Stimulated activated naive CD8-positive, alpha-beta T cell treated with anti-CD3 and anti-CD28 coated beads, Interleukin-15, Interleukin-2, amounts not matched to agents 100 ng/mL and 50 ng/mL, for 24 hours (primary cell): ENCODE results near the gene CIB4.

Experiments used
- H3K27ac Mint-ChIP-seq: one replicate; pipeline ENCODE4 v1.8.0; 2021; ENCODE audit warnings: mild to moderate bottlenecking, mixed read lengths
- H3K27me3 Mint-ChIP-seq: one replicate; pipeline ENCODE4 v1.8.0; 2021; ENCODE audit warnings: mixed read lengths
- H3K36me3 Mint-ChIP-seq: one replicate; pipeline ENCODE4 v1.8.0; 2021; ENCODE audit warnings: low read depth, mixed read lengths
- H3K4me1 Mint-ChIP-seq: one replicate; pipeline ENCODE4 v1.8.0; 2021; ENCODE audit warnings: low read depth, mixed read lengths
- H3K4me3 Mint-ChIP-seq: one replicate; pipeline ENCODE4 v1.8.0; 2021; ENCODE audit warnings: mild to moderate bottlenecking, mixed read lengths
- H3K9me3 Mint-ChIP-seq: one replicate; pipeline ENCODE4 v1.8.0; 2021; ENCODE audit warnings: mixed read lengths

The CIB4 gene

DNA sequence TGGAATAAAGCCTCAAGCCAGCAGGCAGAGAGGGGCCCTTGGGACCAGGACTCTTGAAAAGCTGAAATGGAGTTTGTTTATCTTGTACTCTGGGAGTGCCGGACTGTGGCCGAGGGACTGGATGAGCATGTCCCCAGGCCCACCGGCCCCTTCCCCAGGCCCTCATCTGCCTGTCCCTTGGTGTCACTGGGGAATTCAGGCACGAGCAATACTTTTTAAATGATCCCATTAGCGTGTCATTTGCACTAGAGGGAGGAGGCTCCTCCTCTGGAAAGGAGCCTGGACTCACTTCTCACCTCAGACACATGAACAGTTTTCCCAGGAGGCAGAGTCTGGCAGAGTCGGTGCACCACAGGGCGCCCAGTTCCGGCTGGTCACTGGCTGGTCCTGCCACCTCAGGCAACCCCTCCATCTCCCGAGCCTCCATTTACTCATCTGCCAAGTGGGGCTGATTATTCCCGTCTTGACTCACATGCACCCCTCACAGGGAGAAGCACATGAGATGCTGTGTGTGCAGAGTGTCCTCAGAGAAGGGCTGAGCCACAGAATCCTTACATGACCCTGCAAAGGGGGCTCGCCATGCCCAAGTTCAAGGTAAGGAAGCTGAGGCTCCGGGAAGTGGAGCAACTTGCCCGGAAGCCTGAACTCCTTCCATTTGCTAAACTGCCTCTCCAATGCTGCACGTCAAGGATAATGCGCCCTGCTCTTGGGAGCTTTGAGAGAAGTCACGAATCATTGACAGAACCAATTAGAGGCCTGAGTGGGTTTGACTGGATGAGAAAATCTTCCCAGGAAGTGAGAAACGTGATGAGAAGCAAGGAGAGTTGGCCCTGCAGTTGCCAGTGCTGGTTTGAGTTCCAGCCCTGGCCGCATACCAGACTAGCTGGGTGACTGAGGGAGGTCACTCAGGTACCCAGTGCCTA lies 26.7 kb downstream of the CIB4 start:
- H3K4me3 Mint-ChIP-seq: no peak overlapping the region
- peaks cover 10% of the 10 kb centered on the region for H3K27me3 Mint-ChIP-seq
- H3K36me3 Mint-ChIP-seq: no peaks in the 10 kb centered on the region
- peaks cover 11% of the 10 kb centered on the region for H3K4me1 Mint-ChIP-seq
- H3K9me3 Mint-ChIP-seq: no peaks in the 10 kb centered on the region
- H3K27ac Mint-ChIP-seq: no peak overlapping the region

DNA sequence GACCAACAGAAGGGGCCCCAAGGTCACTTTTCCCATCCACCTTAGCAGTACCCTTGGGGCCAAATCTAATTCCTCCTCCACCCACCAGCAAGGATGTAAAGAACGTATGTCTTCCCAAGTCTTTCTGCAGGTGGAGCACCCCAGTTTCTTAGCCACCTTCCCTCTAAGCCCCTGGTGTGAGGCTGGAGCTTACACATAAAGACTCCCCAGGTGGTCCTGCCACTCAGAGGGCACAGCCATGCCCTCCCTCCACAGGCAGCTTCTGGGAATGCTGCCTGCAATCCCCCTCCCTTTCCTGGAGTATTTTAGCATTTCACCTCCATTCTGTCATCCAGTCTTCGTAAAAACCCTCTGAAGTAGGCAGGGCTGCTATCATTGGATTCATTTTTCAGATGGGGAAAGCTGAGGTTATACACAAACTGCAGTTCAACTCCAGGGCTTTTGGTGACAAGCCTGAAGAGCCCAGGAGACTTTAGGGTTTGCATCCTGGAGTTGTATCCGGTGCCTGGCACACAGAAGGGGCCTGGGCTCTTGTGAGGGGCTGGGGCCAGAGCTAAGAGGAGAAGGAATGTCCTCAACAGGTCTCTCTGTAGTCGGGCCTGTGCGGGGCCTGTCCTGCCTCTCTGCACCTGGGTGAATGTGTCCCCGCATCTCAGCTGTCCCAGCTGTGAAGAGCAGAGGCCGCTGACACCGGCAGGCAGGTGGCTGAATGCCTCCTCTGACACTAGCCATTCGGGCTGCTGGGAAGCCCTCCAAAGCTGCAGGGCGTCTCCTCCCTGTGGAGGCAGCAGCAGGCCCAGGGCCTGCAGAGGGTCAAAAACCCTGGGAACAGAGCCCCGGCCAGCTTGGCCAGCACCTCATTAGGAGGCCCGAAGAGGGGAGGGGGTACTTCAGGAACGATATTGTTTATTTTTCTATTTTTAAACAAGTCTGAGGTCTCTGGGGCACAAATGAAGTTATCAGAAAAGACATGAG lies 27.6 kb downstream of the CIB4 start:
- Mint-ChIP-seq H3K27me3 (peaks cover 10% of the 10 kb centered on the region), H3K9me3 (no peaks in the 10 kb centered on the region), H3K4me1 (peaks cover 20% of the 10 kb centered on the region), H3K27ac (no peak overlapping the region), H3K36me3 (no peaks in the 10 kb centered on the region), H3K4me3 (no peak overlapping the region)

DNA sequence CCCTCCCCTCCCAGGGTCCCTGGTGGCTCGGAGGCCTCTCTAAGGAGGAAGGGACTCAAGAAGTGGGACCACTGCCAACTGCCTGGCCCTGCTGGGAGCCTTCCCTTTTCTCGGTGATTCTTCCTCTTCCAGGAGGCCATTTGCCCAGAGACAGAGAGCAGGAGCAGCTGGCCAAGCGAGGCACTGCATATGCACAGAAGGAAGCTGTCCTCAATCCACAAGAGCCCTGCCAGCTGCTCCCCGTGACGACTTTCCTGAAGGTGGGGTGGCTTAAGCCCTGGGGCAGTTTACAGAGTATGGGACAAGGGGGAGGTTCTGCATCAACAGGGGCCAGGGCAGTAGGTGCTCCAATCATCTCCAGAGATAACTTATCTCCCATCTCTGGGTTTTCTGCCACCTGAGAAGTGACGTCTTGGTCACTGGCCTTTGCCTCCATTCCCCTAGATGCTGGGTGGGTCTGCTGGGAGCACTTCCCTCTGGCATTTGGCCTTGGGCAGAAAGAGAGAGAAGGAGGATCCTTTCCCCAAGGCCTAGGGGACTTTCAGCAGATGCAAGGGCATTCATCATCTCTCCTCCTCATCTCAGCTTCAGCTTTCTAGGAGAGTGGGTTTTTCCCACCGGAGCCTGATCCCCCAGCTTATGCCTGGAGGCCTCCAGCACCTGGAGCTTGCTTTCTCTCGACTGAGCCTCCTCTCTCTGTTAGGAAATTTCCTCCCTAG lies 28.5 kb downstream of the CIB4 start:
- H3K27ac Mint-ChIP-seq: no peak overlapping the region
- H3K9me3 Mint-ChIP-seq: no peaks in the 10 kb centered on the region
- H3K27me3 Mint-ChIP-seq: peaks cover 10% of the 10 kb centered on the region
- H3K36me3 Mint-ChIP-seq: no peaks in the 10 kb centered on the region
- no peak overlapping the region for H3K4me3 Mint-ChIP-seq
- peaks cover 26% of the 10 kb centered on the region for H3K4me1 Mint-ChIP-seq

GRCh38 chr2:26612034-26612433 lies 29.1 kb downstream of the CIB4 start:
- no peak overlapping the region for H3K4me3 Mint-ChIP-seq
- H3K9me3 Mint-ChIP-seq: no peaks in the 10 kb centered on the region
- peaks cover 6% of the 10 kb centered on the region for H3K27me3 Mint-ChIP-seq
- H3K27ac Mint-ChIP-seq: no peak overlapping the region
- H3K36me3 Mint-ChIP-seq: no peaks in the 10 kb centered on the region
- peaks cover 26% of the 10 kb centered on the region for H3K4me1 Mint-ChIP-seq

GRCh38 chr2:26610504-26611335 lies 30.4 kb downstream of the CIB4 start:
- no peaks in the 10 kb centered on the region for H3K9me3 Mint-ChIP-seq
- H3K36me3 Mint-ChIP-seq: no peaks in the 10 kb centered on the region
- H3K4me3 Mint-ChIP-seq: no peak overlapping the region
- no peaks in the 10 kb centered on the region for H3K27me3 Mint-ChIP-seq
- H3K27ac Mint-ChIP-seq: no peak overlapping the region
- H3K4me1 Mint-ChIP-seq: peaks cover 26% of the 10 kb centered on the region

GRCh38 chr2:26609839-26610277 lies 31.3 kb downstream of the CIB4 start:
- H3K27ac Mint-ChIP-seq: no peak overlapping the region
- H3K27me3 Mint-ChIP-seq: peaks cover 3% of the 10 kb centered on the region
- H3K4me1 Mint-ChIP-seq: peaks cover 26% of the 10 kb centered on the region
- no peaks in the 10 kb centered on the region for H3K9me3 Mint-ChIP-seq
- no peaks in the 10 kb centered on the region for H3K36me3 Mint-ChIP-seq
- no peak overlapping the region for H3K4me3 Mint-ChIP-seq

- Mint-ChIP-seq H3K27me3 (peaks cover 10% of the 10 kb centered on the region), H3K4me3 (no peak overlapping the region), H3K9me3 (no peaks in the 10 kb centered on the region), H3K27ac (no peak overlapping the region), H3K36me3 (no peaks in the 10 kb centered on the region), H3K4me1 (peaks cover 26% of the 10 kb centered on the region)
These were observed 31.9 kb downstream of the CIB4 start for GRCh38 chr2:26609205-26609631.

DNA sequence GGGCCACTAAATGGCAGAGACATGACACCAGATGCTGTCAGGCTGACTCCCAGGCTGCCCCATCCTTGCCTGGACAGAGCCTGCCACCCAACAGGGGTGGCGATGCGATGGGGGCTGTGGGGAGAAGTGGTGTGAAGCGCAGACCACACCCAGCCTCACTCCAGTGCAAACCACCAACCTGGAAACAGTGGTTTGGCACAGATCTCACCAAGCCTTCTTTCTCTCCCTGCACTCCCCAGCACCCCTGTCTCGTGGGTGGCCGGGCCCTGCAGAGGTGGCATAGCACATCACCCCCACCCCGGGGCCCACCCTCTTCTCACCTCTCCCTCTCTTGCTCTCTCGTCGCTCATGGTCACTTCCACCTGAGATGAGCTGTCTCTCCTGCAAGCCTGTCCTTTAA lies 32.6 kb downstream of the CIB4 start:
- no peak overlapping the region for H3K4me3 Mint-ChIP-seq
- no peaks in the 10 kb centered on the region for H3K36me3 Mint-ChIP-seq
- H3K27me3 Mint-ChIP-seq: peaks cover 11% of the 10 kb centered on the region
- no peak overlapping the region for H3K27ac Mint-ChIP-seq
- H3K9me3 Mint-ChIP-seq: no peaks in the 10 kb centered on the region
- H3K4me1 Mint-ChIP-seq: peaks cover 26% of the 10 kb centered on the region

DNA sequence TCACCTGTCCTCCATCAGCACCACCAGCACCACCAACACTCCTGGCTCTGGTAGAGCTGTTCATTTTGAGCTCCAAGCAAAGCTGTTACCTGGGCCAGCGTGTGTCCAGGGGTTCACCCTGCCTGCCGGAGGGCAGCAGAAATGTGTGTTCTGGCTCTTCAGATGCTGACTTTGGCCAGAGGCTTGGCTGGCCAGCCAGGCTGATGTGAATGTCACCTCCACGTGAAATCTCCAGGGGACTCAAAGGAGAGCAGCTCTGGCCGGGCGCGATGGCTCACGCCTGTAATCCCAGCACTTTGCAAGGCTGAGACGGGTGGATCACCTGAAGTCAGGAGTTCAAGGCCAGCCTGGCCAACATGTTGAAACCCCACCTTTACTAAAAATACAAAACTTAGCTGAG lies 33.5 kb downstream of the CIB4 start:
- Mint-ChIP-seq H3K9me3 (no peaks in the 10 kb centered on the region), H3K4me3 (no peak overlapping the region), H3K4me1 (peaks cover 26% of the 10 kb centered on the region), H3K27me3 (peaks cover 16% of the 10 kb centered on the region), H3K27ac (no peak overlapping the region), H3K36me3 (no peaks in the 10 kb centered on the region)

- Mint-ChIP-seq H3K27me3 (peaks cover 25% of the 10 kb centered on the region), H3K27ac (no peak overlapping the region), H3K4me3 (no peak overlapping the region), H3K9me3 (no peaks in the 10 kb centered on the region), H3K4me1 (peaks cover 26% of the 10 kb centered on the region), H3K36me3 (no peaks in the 10 kb centered on the region)
These were observed 34.3 kb downstream of the CIB4 start for GRCh38 chr2:26606847-26607190.

- Mint-ChIP-seq H3K27ac (no peak overlapping the region), H3K9me3 (no peaks in the 10 kb centered on the region), H3K4me1 (peaks cover 26% of the 10 kb centered on the region), H3K36me3 (no peaks in the 10 kb centered on the region), H3K27me3 (peaks cover 31% of the 10 kb centered on the region), H3K4me3 (no peak overlapping the region)
These were observed 34.9 kb downstream of the CIB4 start for GRCh38 chr2:26605999-26606846.

GRCh38 chr2:26605195-26605998 lies 35.8 kb downstream of the CIB4 start:
- Mint-ChIP-seq H3K9me3 (no peaks in the 10 kb centered on the region), H3K27ac (no peak overlapping the region), H3K36me3 (no peaks in the 10 kb centered on the region), H3K4me3 (no peak overlapping the region), H3K4me1 (peaks cover 24% of the 10 kb centered on the region), H3K27me3 (peaks cover 34% of the 10 kb centered on the region)

DNA sequence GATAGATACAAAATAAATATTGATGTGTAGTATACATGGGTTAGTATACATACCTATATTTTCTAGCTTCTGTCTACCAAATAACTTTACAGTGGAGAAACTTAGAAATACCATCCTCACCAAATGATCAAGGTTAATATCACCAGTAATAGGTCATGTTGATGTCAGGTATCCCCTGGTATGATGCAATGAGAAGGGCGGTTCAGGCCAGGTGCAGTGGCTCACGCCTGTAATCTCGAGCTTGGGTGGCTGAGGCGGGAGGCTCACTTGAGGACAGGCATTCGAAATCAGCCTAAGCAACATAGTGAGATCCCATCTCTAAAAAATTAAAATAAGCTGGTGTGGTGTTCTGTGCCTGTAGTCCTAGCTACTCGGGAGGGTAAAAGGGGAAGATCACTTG lies 38.6 kb downstream of the CIB4 start:
- H3K9me3 Mint-ChIP-seq: no peaks in the 10 kb centered on the region
- H3K4me1 Mint-ChIP-seq: no peaks in the 10 kb centered on the region
- H3K27ac Mint-ChIP-seq: no peak overlapping the region
- peaks cover 38% of the 10 kb centered on the region for H3K27me3 Mint-ChIP-seq
- H3K4me3 Mint-ChIP-seq: no peak overlapping the region
- H3K36me3 Mint-ChIP-seq: no peaks in the 10 kb centered on the region
